SU-DHL-6 (cell line): ENCODE measurements around the gene WDR93.

Experiments
- H2AFZ ChIP-seq: fragments of 200-600 bp; sonication (generic); 2 replicates; pipeline ENCODE4 v1.6.1; 2014; ENCODE audit warnings: low read depth, mild to moderate bottlenecking, moderate library complexity, mixed read lengths, antibody characterized with exemption, low read length; ENCODE audit not compliant: severe bottlenecking
- H3F3A ChIP-seq: fragments of 200-600 bp; shearing (Covaris generic); 2 replicates; pipeline ENCODE4 v1.6.0; 2016; ENCODE audit warnings: antibody characterized with exemption, mild to moderate bottlenecking; ENCODE audit not compliant: insufficient read depth
- H3K27ac ChIP-seq: fragments of 200-600 bp; sonication (generic); 2 replicates; pipeline ENCODE4 v1.5.1; 2016; ENCODE audit warnings: low read depth, mild to moderate bottlenecking, low read length, moderate library complexity, mixed read lengths
- H3K27me3 ChIP-seq: fragments of 200-600 bp; sonication (generic), shearing (Covaris generic); 2 replicates; pipeline ENCODE4 v1.6.0; 2014; ENCODE audit warnings: mild to moderate bottlenecking, low read length
- H3K36me3 ChIP-seq: fragments of 200-600 bp; sonication (generic); 2 replicates; pipeline ENCODE4 v1.6.1; 2014; ENCODE audit warnings: mild to moderate bottlenecking, low read length, mixed read lengths
- H3K4me2 ChIP-seq: fragments of 300-600, 200-600 bp; shearing (Covaris generic), sonication (generic); 2 replicates; pipeline ENCODE4 v1.6.0; 2014; ENCODE audit warnings: low read length, low read depth, mild to moderate bottlenecking; ENCODE audit not compliant: poor library complexity, severe bottlenecking
- H3K4me3 ChIP-seq: fragments of 200-600 bp; sonication (generic); 2 replicates; pipeline ENCODE4 v1.5.1; 2014; ENCODE audit warnings: antibody characterized with exemption, low read length, mild to moderate bottlenecking, mixed read lengths; ENCODE audit not compliant: insufficient read depth, poor library complexity, severe bottlenecking
- H3K79me2 ChIP-seq: fragments of 200-600 bp; sonication (generic); 2 replicates; pipeline ENCODE4 v1.6.1; 2014; ENCODE audit warnings: mild to moderate bottlenecking, low read length, moderate library complexity; ENCODE audit not compliant: insufficient read depth
- H3K9ac ChIP-seq: fragments of 200-600 bp; sonication (generic); 2 replicates; pipeline ENCODE4 v1.7.0; 2014; ENCODE audit warnings: mild to moderate bottlenecking, low read length
- H3K9me2 ChIP-seq: fragments of 200-600 bp; sonication (generic); replicated peaks from 2 replicates; pipeline ENCODE4 v1.6.1; 2014; ENCODE audit warnings: low read length; ENCODE audit not compliant: insufficient read depth
- H3K9me3 ChIP-seq: fragments of 200-600 bp; sonication (generic); 2 replicates; pipeline ENCODE4 v1.6.1; 2014; ENCODE audit warnings: low read length, mixed read lengths; ENCODE audit not compliant: insufficient read depth
- H4K20me1 ChIP-seq: fragments of 200-600 bp; sonication (generic); 2 replicates; pipeline ENCODE4 v1.6.1; 2014; ENCODE audit warnings: low read depth, mild to moderate bottlenecking, antibody characterized with exemption, low read length, moderate library complexity, mixed read lengths
- EZH2phosphoT487 ChIP-seq: fragments of 200-600 bp; sonication (generic), shearing (Covaris generic); conservative IDR thresholded peaks from 2 replicates; pipeline ENCODE4 v1.6.1; 2018; ENCODE audit warnings: mild to moderate bottlenecking, antibody characterized with exemption, low read length, moderate library complexity, mixed read lengths
- TF ChIP-seq, protein P1 (sequence below): fragments of 200-600 bp; sonication (generic); IDR thresholded peaks from one replicate; pipeline ENCODE4 v1.5.1; 2017; ENCODE audit warnings: antibody characterized with exemption, mild to moderate bottlenecking, low read length, moderate library complexity; ENCODE audit not compliant: insufficient read depth, poor library complexity, severe bottlenecking

Gene WDR93

DNA sequence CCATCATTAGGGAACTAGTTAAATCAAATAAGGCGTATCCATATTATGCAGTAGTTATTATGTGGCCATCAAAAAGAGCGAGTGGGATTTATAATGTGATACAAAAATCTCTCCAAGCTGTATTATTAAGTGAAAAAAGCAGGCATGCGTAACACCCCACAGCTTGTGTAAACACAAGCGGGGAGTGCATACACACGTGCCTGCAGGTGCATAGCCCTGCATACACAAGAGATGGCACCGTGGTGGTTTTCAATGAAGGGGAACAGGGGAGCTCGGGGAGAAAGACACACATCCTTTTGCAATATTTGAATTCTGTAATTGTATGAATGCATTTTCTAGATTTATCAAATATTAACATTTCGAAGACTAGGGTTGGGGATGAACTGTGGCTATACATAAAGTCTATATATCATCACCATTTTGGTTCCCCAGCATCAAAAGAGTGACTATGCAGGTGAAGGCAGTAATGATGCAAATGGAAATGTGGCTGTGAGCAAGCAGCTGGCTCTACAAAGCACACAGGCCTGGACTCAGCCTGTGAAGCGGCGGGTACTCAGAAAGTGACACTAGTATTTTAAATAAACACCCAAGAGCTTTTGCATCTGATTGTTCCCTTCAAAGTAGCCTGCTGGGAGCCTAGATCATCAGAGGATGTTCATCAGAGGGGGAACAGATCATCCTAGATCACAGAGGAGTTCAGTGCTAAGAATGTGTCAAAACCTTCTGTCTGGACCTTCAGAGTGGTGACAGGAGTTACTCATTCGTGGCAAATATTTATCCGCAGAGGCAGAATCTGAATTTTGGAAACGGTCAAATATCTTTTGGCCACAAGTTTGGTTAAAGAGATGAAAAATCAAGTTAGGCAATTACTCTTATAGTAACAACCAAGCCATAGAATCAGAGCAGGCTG is 25.9 kb upstream of the WDR93 start:
- Histone ChIP-seq H3K27ac (no peak overlapping the region), H3K9me2 (no peaks in the 10 kb centered on the region), H3K9me3 (no peaks in the 10 kb centered on the region), H3K4me3 (no peak overlapping the region), H3K4me2 (no peak overlapping the region), H2AFZ (no peak overlapping the region), H3K79me2 (no peaks in the 10 kb centered on the region), H3K27me3 (no peaks in the 10 kb centered on the region), H3K36me3 (no peaks in the 10 kb centered on the region), H3K9ac (no peak overlapping the region), H3F3A (no peaks in the 10 kb centered on the region), H4K20me1 (no peaks in the 10 kb centered on the region)
- TF ChIP-seq, protein P1, sequence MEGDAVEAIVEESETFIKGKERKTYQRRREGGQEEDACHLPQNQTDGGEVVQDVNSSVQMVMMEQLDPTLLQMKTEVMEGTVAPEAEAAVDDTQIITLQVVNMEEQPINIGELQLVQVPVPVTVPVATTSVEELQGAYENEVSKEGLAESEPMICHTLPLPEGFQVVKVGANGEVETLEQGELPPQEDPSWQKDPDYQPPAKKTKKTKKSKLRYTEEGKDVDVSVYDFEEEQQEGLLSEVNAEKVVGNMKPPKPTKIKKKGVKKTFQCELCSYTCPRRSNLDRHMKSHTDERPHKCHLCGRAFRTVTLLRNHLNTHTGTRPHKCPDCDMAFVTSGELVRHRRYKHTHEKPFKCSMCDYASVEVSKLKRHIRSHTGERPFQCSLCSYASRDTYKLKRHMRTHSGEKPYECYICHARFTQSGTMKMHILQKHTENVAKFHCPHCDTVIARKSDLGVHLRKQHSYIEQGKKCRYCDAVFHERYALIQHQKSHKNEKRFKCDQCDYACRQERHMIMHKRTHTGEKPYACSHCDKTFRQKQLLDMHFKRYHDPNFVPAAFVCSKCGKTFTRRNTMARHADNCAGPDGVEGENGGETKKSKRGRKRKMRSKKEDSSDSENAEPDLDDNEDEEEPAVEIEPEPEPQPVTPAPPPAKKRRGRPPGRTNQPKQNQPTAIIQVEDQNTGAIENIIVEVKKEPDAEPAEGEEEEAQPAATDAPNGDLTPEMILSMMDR = no peak
- no peak for TF ChIP-seq EZH2phosphoT487

DNA sequence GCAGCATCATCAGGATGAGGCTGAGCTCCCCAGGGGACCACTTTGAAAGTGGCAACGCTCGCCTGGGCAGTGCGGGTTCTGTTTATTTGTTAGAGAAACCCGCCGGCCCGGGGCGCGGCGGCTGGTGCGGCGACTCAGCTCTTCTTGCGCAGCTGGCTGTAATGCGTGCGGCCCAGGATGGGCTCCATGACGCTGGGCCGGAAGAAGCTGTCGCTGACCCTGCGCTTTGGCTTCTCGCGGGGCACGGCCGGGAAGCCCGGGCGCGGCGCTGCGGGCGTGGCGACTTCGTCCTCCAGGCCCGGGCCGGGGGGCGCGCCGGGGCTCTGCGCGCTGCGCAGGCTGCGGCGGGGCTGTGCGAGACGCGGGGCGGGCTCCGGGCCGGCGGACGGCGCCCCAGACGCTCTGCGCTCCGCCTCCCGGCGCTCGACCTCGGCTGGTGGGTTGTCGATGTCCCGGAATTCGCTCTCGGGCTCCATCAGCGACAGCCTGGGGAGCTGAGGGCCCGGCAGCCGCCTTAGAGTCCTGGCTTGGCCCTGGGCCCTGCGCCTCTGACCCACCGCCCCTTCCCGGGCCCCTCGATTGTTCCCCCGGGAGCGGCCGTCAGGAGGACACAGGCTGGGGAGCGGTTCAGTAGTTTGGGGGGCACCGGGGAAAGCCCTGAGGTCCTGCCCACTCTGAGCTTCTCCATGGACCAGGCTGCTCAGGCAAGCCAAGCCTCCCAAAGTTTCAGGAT is 25.0 kb upstream of the WDR93 start:
- Histone ChIP-seq H3K27ac (no peak overlapping the region), H3F3A (no peaks in the 10 kb centered on the region), H3K4me3 (no peak overlapping the region), H3K79me2 (no peaks in the 10 kb centered on the region), H3K27me3 (no peaks in the 10 kb centered on the region), H3K9me2 (no peaks in the 10 kb centered on the region), H3K36me3 (no peaks in the 10 kb centered on the region), H3K4me2 (no peak overlapping the region), H4K20me1 (no peaks in the 10 kb centered on the region), H3K9ac (no peak overlapping the region), H3K9me3 (no peaks in the 10 kb centered on the region), H2AFZ (no peak overlapping the region)
- TF ChIP-seq, protein P1 = no peak
- TF ChIP-seq EZH2phosphoT487 = no peak

DNA sequence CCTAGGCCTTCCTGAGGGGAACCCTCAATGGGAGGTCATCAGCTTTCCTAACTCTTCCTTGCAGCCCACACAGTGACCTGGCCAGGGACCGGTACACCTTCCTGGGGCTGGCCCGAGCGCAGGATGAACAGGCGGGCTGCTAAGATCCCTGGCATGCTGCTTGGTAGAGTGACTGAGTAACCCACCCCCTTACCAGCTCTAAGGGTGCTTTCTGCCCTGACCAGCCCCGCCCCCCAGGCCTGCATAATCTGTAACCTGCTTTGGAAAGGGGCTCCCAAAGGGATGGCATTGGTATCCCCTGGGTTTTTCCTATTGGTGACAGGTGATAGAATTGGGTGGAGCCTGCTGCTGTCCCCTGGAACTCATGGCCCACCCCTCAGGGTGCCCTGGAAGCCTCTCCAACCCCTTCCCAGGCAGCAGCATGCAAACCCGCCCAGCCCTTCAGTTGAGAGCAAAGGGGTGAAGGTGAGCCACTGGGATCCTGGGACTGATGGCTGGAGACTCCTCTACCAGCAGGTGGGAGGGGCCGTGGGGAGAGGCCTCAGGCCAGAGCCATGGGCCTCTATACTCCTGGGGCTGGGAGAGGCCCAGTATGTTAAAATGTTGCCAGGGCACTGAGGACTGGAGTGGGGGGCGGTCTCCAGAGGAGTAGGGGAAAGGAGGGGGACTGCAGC is 24.3 kb upstream of the WDR93 start:
- Histone ChIP-seq H2AFZ (no peak overlapping the region), H3K4me3 (no peak overlapping the region)

More for the DNA sequence above, 24.3 kb upstream of the WDR93 start:
- H3K79me2 ChIP-seq = no peaks in the 10 kb centered on the region
- H3K9ac ChIP-seq = no peak overlapping the region
- H4K20me1 ChIP-seq = no peaks in the 10 kb centered on the region
- no peaks in the 10 kb centered on the region for H3K9me2 ChIP-seq
- TF ChIP-seq EZH2phosphoT487 = no peak
- TF ChIP-seq, protein P1 = no peak
- no peaks in the 10 kb centered on the region for H3K27me3 ChIP-seq
- H3F3A ChIP-seq = no peaks in the 10 kb centered on the region
- no peaks in the 10 kb centered on the region for H3K36me3 ChIP-seq
- no peak overlapping the region for H3K4me2 ChIP-seq
- no peaks in the 10 kb centered on the region for H3K9me3 ChIP-seq
- no peak overlapping the region for H3K27ac ChIP-seq
